GM23248 (cell line): Measurements from ENCODE around the gene CERKL. TPM values are rescaled to one million over a fixed set of nuclear protein-coding genes. Genes with fewer than 3 reads are reported as not detected.

Source experiments
- DNase-seq: peaks from one replicate; pipeline ENCODE4 v3.0.0-alpha.2; 2015
- H2AFZ ChIP-seq: fragments of 200-600 bp; sonication (generic); 2 replicates; pipeline ENCODE4 v1.6.1; 2016; ENCODE audit warnings: antibody characterized with exemption
- H3F3A ChIP-seq: fragments of 200-600 bp; sonication (generic); 2 replicates; pipeline ENCODE4 v1.6.1; 2016; ENCODE audit warnings: mild to moderate bottlenecking, antibody characterized with exemption, mixed run types; ENCODE audit not compliant: insufficient read depth
- H3K27ac ChIP-seq: fragments of 200-600 bp; sonication (generic); 2 replicates; pipeline ENCODE4 v1.5.1; 2016; ENCODE audit warnings: mild to moderate bottlenecking
- H3K27me3 ChIP-seq: fragments of 200-600 bp; sonication (generic); replicated peaks from 2 replicates; pipeline ENCODE4 v1.6.1; 2016; ENCODE audit warnings: mild to moderate bottlenecking; ENCODE audit not compliant: insufficient read depth
- H3K36me3 ChIP-seq: fragments of 200-600 bp; sonication (generic); 2 replicates; pipeline ENCODE4 v1.6.1; 2016; ENCODE audit warnings: low read depth, mild to moderate bottlenecking
- H3K4me1 ChIP-seq: fragments of 200-600 bp; sonication (generic); 2 replicates; pipeline ENCODE4 v1.6.1; 2016; ENCODE audit warnings: mild to moderate bottlenecking; ENCODE audit not compliant: insufficient read depth
- H3K4me2 ChIP-seq: fragments of 200-600 bp; sonication (generic); one replicate; pipeline ENCODE4 v1.6.1; 2016; ENCODE audit warnings: mild to moderate bottlenecking; ENCODE audit not compliant: unreplicated experiment
- H3K4me3 ChIP-seq: fragments of 200-600 bp; sonication (generic); 2 replicates; pipeline ENCODE4 v1.5.1; 2016; ENCODE audit warnings: mild to moderate bottlenecking
- H3K79me2 ChIP-seq: fragments of 200-600 bp; sonication (generic); 2 replicates; pipeline ENCODE4 v1.6.1; 2016; ENCODE audit warnings: mild to moderate bottlenecking; ENCODE audit not compliant: insufficient read depth
- H3K9ac ChIP-seq: fragments of 200-600 bp; sonication (generic); 2 replicates; pipeline ENCODE4 v1.6.1; 2016; ENCODE audit warnings: mild to moderate bottlenecking
- H3K9me2 ChIP-seq: fragments of 200-600 bp; sonication (generic); 2 replicates; pipeline ENCODE4 v1.6.1; 2016; ENCODE audit warnings: mixed run types, mild to moderate bottlenecking, moderate library complexity; ENCODE audit not compliant: insufficient read depth
- H3K9me3 ChIP-seq: fragments of 200-600 bp; sonication (generic); one replicate; pipeline ENCODE4 v1.6.1; 2017; ENCODE audit warnings: low read depth
- H4K20me1 ChIP-seq: fragments of 200-600 bp; sonication (generic); 2 replicates; pipeline ENCODE4 v1.6.0; 2016; ENCODE audit not compliant: insufficient read depth
- EZH2 ChIP-seq: fragments of 200-600 bp; sonication (generic); IDR thresholded peaks from 2 replicates; pipeline ENCODE4 v1.6.1; 2018; ENCODE audit warnings: antibody characterized with exemption, mild to moderate bottlenecking; ENCODE audit not compliant: insufficient read depth, poor library complexity, severe bottlenecking
- EZH2phosphoT487 ChIP-seq: fragments of 200-600 bp; sonication (generic); IDR thresholded peaks from 2 replicates; pipeline ENCODE4 v1.6.1; 2018; ENCODE audit warnings: antibody characterized with exemption, moderate library complexity, mild to moderate bottlenecking, low read depth; ENCODE audit not compliant: insufficient read depth
- WGBS, 2 experiments: methylation state at CpG; one replicate each; pipeline ENCODE4 v1.1.6; 2015 to 2017; ENCODE audit warnings: low lambda C conversion rate in 2 of 2, low coverage in 1 of 2; ENCODE audit errors: missing lambda C conversion rate in 2 of 2; 5-methylcytosine and 5-hydroxymethylcytosine counted together
- in situ Hi-C: fragments of 300-500 bp; cut with MboI; formaldehyde crosslinking; loops from 2 replicates; pipeline ENCODE4 v1.15.0; 2020
- polyA plus RNA-seq: library from polyadenylated mRNA; unstranded; fragments of >200 nt; fragmentation: Nextera tagmentation; extraction: Ambion mirVana; gene quantifications from 2 replicates; pipeline ENCODE4 v1.2.1, GENCODE V29; 2016
- total RNA-seq: library from RNA; depleted of rRNA; stranded (reverse); fragments of >200 nt; shearing (Covaris generic); gene quantifications from 2 replicates; pipeline ENCODE4 v1.2.3, GENCODE V29; 2014

The CERKL gene
- total and polyA plus RNA-seq, 2 experiments from 2014 or later = 5.2 TPM; not detected in 1

- Histone ChIP-seq H3K79me2 (no peaks in the 10 kb centered on the region), H4K20me1 (no peaks in the 10 kb centered on the region), H3F3A (peaks cover 4% of the 10 kb centered on the region; the same call in 1 of the 2 replicates), H3K4me2 (no peak overlapping the region), H3K36me3 (no peaks in the 10 kb centered on the region; the same call in 1 of the 2 replicates), H3K27me3 (no peaks in the 10 kb centered on the region), H3K4me3 (no peak overlapping the region), H2AFZ (no peak overlapping the region), H3K4me1 (no peaks in the 10 kb centered on the region), H3K27ac (no peak overlapping the region), H3K9ac (no peak overlapping the region), H3K9me2 (no peaks in the 10 kb centered on the region), H3K9me3 (no peaks in the 10 kb centered on the region)
- no peak for DNase-seq
- in situ Hi-C loops = no loop called here
- 32 to 38% methylated on average over 2 of the region's 2 CpGs for WGBS, 2 experiments
- no peak for TF ChIP-seq EZH2phosphoT487
- no peak for TF ChIP-seq EZH2
Measured at GRCh38 chr2:181553244-181553643, 103.7 kb downstream of the CERKL start.

GRCh38 chr2:181552808-181553207, 104.1 kb downstream of the CERKL start:
- Histone ChIP-seq H3K4me3 (no peak overlapping the region), H3K9me3 (no peaks in the 10 kb centered on the region), H3F3A (peaks cover 4% of the 10 kb centered on the region; the same call in 1 of the 2 replicates), H4K20me1 (no peaks in the 10 kb centered on the region), H3K79me2 (no peaks in the 10 kb centered on the region), H3K4me2 (no peak overlapping the region), H3K9ac (no peak overlapping the region), H2AFZ (no peak overlapping the region), H3K9me2 (no peaks in the 10 kb centered on the region), H3K27ac (no peak overlapping the region), H3K27me3 (no peaks in the 10 kb centered on the region), H3K36me3 (no peaks in the 10 kb centered on the region; the same call in 1 of the 2 replicates), H3K4me1 (no peaks in the 10 kb centered on the region)
- no peak for DNase-seq
- in situ Hi-C loops = no loop called here
- TF ChIP-seq EZH2 (no peak), EZH2phosphoT487 (no peak)
- WGBS, 2 experiments = 10 to 14% methylated on average over 1 of the region's 1 CpG

GRCh38 chr2:181546086-181546485, 110.8 kb downstream of the CERKL start:
- Histone ChIP-seq H3K4me1 (peaks cover 4% of the 10 kb centered on the region; the same call in 1 of the 2 replicates), H3K79me2 (no peaks in the 10 kb centered on the region), H3K36me3 (no peaks in the 10 kb centered on the region; the same call in 1 of the 2 replicates), H4K20me1 (no peaks in the 10 kb centered on the region), H2AFZ (no peak overlapping the region), H3K27ac (no peak overlapping the region), H3F3A (0 out of 2 replicates have a peak, but pooled peaks cover 8% of the 10 kb centered on the region), H3K9ac (no peak overlapping the region), H3K4me3 (no peak overlapping the region), H3K4me2 (peak overlapping the region; percentile 20), H3K27me3 (no peaks in the 10 kb centered on the region), H3K9me2 (no peaks in the 10 kb centered on the region), H3K9me3 (no peaks in the 10 kb centered on the region)
- no peak for TF ChIP-seq EZH2phosphoT487
- TF ChIP-seq EZH2 = no peak
- WGBS, 2 experiments = 35 to 43% methylated on average over 3 of the region's 3 CpGs
- peak; percentile 17 for DNase-seq
- in situ Hi-C loops = no loop called here

- no peak overlapping the region for H3K4me3 ChIP-seq
- no peak overlapping the region for H3K27ac ChIP-seq
- H3F3A ChIP-seq = 0 out of 2 replicates have a peak, but pooled peaks cover 8% of the 10 kb centered on the region
- DNase-seq = no peak
- no peak overlapping the region for H2AFZ ChIP-seq
- no peak overlapping the region for H3K4me2 ChIP-seq
- H3K4me1 ChIP-seq = peaks cover 4% of the 10 kb centered on the region; the same call in 1 of the 2 replicates
- peaks cover 2% of the 10 kb centered on the region; the same call in 1 of the 2 replicates for H3K36me3 ChIP-seq
- H3K9me3 ChIP-seq = no peaks in the 10 kb centered on the region
- no peaks in the 10 kb centered on the region for H3K79me2 ChIP-seq
- in situ Hi-C loops = no loop called here
- H3K9ac ChIP-seq = no peak overlapping the region
- no peaks in the 10 kb centered on the region for H3K9me2 ChIP-seq
- 98% methylated on average over 2 of the region's 2 CpGs for WGBS, 2 experiments
- TF ChIP-seq EZH2phosphoT487 (no peak), EZH2 (no peak)
- H4K20me1 ChIP-seq = no peaks in the 10 kb centered on the region
- no peaks in the 10 kb centered on the region for H3K27me3 ChIP-seq
Measured at GRCh38 chr2:181542170-181542569, 114.7 kb downstream of the CERKL start.

GRCh38 chr2:181540421-181540820, 116.5 kb downstream of the CERKL start:
- Histone ChIP-seq H3K9me3 (no peaks in the 10 kb centered on the region), H3K9ac (no peak overlapping the region), H3K36me3 (peaks cover 11% of the 10 kb centered on the region), H3K27ac (no peak overlapping the region), H3K4me1 (no peaks in the 10 kb centered on the region), H3K27me3 (no peaks in the 10 kb centered on the region), H3F3A (0 out of 2 replicates have a peak, but pooled peaks cover 6% of the 10 kb centered on the region), H4K20me1 (no peaks in the 10 kb centered on the region), H3K9me2 (no peaks in the 10 kb centered on the region), H3K79me2 (no peaks in the 10 kb centered on the region), H3K4me3 (no peak overlapping the region), H3K4me2 (no peak overlapping the region), H2AFZ (no peak overlapping the region)
- DNase-seq = no peak
- in situ Hi-C loops = no loop called here
- whole genome bisulfite sequencing, 2 experiments = 93 to 97% methylated on average over 4 of the region's 4 CpGs
- TF ChIP-seq EZH2 (no peak), EZH2phosphoT487 (no peak)
